GM18517 (cell line): Measurements from ENCODE around the gene XPC.

ENCODE experiments used
- ATAC-seq: cut with Tn5 transposase; IDR thresholded peaks from one replicate; pipeline ENCODE4 v1.9.1; 2021; ENCODE audit warnings: mild to moderate bottlenecking, moderate library complexity; ENCODE audit not compliant: unreplicated experiment

The XPC gene

DNA sequence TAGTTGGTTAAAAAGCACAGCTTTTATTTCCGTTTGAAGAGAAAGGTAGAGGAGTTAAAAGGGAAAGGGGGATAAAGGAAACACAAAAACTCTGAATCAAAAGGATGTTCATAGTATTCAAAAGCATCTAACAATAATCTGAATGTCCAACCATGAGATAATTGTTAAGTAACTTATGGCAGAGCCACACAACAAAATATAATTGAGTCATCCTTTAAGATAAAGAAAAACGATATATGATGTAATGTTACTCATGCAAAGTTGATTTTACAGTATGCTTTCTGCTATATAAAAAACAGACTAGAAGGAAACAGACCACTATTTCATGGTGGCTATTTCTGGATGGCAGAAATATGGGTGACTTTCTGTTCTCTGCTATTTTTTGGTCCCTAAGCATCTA, 3.9 kb downstream of the XPC start:
- ATAC-seq = no peak

DNA sequence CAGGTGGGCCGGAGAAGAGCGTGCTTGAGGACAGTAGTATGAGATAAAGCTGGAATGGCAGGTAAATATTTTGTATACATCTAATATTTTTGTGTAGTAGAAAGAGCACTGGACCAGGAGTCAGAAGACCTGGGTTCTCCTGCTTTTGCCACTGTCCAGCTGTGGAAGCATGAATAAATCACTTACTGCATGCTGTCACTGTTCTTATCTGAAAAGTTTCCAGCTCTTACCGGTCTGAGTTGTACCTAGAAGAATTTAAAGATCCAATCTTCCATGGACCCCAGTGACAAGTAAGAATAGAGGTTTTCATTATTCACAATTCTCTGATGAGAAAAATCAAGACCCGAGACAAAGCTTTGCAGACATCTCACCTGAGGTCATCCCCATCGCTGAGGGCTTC, 5.9 kb downstream of the XPC start:
- ATAC-seq = no peak

DNA sequence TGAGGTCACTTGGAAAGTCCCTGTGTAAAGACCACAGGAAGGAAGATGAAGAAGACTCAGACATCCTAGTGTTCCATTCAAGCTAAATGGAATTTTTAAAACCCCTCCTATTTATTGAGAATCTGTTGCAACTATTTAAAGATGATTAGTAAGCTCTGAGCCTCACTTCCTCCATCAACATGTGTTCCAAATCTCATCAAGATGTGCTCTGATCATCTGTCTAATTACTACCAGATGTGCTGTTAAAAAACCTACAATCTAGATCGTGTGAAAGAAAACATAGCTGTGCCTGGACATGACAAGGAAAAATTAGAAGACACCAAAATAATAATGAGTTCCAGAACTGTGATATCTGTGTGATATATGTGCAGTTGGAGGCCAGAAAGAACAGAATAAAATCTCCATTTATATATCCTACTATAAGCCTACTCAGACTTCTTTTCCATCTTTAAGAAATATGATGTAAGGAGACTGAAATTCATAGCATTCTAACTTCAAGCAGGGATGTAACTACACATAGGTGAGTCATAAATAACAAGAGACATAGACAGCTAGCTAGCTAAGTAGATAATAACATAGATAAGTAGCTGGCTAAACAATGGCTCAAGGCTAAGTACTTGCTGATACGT, 7.8 kb downstream of the XPC start:
- no peak for ATAC-seq

DNA sequence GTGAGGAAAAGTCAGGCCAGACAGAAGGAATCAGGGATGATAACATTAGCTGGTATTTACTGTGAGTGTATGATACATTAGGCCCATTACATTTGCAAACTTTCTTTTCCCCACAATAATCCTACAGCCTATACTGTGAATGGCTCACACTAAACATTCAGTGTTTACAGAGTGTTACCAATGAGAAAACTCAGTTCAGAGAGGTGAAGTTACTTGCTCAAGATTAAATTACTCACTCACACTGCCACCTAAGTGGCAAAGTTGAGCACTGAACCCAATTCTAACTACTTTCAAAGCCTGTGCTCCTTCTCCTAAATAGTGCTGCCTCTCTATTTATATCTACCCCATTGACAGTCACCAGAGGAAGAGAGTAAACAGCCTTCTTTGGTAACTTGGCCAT, 8.5 kb downstream of the XPC start:
- ATAC-seq = no peak

DNA sequence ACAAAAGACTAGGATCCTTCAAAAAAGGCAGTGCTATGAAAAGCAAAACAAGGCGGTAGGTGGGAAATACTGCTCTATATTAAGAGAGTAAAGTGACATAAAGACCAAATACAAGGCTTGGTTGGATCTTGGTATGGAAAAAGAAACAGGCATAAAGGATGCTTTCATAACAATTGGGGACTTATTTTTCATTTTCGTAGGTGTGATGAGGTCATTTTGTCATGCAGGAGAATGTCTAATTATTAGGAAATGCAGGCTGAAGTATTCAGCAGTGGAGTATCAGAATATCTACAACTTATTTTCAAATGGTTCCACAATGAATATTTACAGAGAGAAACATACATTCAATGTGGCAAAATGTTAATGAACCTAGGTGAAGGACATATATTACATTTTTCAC, 9.0 kb downstream of the XPC start:
- ATAC-seq = no peak

DNA sequence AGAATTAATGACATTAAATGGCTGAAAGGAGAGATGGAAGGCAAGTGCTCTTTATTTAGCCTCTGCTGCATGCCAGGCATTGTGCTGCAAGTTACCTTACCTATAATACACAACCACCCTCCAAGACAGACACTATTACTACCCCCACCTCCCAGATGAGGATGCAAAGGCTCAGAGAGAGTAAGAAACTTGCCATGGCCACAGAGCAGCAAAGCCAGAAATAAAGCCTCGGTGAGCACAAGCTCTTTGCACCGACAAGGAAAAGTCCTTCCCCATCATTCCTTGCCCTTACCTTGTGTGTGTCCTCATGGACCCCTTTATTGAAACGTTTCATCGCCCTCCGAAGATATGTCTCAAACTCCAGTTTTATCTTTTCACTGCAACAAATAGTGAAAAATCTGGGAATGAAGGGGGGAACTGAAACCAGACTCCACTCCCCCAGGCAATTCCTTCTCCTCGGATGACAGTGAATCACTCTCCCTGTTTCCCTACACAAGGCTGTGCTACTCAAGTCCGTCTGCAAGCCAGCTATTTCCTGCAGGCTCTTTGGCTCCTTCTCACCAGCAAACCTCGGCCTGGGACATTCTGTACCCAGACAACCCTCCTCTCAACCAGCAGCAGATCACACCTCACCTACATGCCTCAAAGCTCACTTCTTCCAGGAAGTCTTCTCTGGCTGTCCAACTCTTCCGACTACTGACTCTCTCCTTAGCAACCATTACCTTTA, 11.4 kb downstream of the XPC start:
- ATAC-seq = no peak

DNA sequence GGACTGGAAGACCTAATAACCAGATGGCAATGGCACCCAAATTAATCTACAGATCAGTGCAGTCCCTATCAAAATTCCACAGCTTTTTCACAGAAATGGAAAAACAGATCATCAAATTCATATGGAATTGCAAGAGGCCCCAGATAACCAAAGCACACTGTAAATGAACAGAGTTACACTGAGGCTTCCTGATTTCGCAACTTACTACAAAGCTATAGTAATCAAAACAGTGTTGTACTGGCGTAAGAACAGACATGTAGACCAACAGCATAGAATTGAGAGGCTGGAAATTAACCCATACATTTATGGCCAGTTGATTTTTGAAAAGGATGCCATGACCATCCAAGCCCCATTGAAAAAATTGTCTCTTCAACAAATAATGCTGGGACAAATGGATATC, 16.2 kb downstream of the XPC start:
- no peak for ATAC-seq

DNA sequence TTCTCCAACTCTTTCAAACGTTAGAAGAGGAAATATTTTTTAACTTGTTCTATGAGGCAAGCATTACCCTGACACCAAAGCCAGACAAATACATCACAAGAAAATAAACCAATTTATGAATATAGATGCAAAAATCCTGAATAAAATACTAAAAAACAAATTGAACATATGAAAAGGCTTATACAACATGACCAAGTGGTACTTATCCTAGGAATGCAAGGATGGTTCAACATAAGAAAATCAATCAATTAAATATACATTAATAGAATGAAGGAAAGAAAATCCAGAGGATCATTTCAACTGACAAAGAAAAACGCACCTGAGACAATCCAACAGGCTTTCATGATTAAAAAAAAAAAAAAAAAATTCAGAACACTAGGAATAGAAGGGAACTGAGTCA, 17.1 kb downstream of the XPC start:
- ATAC-seq = no peak

DNA sequence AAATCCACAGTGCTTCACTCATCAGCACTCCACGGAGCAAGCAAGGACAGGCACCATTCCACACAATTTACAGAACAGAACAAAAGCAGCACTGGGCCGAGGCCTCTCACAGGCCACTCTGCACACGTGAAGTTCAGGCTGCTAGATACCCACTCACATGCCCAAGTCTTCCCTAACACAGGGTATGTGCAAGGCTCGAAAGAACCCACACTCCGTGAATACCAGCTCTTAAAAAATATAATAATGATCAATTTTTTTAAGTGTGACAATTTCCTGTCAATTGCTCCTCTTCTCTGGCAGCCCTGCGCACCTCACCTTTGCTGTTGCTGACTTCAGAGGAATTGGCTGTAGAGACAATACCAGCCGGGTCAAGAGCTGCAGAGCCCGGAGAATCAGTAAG, 19.0 kb downstream of the XPC start:
- ATAC-seq = no peak

DNA sequence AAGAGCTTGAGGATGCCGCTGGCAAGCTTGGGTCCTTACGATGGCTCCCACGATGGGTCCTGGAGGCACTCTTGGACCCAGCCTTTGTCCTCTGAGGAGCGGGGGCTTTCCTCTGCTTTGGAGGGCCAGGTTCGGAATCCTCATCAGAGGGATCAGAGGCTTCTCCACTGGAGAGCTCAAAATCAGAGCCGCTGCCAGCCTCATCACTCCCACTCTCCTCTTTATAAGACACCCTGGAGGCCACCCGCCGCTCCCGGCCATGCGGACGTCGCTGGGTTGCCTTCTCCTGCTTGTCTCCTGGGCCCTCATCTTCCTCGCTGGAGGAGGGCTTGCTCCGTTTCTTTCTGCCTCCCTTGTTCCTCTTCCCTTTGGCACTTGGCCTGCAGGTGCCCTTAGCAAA, 20.0 kb downstream of the XPC start:
- no peak for ATAC-seq

DNA sequence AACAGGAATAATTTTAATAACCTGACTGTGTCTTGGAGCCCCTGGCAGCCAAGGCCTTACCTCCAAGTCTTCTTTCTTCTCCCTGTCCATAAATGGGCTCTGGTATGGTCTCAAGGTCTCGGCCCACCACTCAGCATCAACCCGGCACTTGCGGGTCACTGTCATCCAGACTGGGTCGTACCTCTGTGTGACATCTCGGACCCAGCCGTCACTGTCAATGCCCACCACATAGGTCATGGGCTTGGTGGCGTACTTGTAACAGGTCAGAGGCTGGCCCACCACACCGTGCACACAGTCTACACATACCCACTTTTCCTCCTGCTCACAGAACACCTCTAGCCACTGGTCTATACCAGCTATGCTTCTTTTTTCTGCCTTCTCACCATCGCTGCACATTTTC, 20.4 kb downstream of the XPC start:
- no peak for ATAC-seq

DNA sequence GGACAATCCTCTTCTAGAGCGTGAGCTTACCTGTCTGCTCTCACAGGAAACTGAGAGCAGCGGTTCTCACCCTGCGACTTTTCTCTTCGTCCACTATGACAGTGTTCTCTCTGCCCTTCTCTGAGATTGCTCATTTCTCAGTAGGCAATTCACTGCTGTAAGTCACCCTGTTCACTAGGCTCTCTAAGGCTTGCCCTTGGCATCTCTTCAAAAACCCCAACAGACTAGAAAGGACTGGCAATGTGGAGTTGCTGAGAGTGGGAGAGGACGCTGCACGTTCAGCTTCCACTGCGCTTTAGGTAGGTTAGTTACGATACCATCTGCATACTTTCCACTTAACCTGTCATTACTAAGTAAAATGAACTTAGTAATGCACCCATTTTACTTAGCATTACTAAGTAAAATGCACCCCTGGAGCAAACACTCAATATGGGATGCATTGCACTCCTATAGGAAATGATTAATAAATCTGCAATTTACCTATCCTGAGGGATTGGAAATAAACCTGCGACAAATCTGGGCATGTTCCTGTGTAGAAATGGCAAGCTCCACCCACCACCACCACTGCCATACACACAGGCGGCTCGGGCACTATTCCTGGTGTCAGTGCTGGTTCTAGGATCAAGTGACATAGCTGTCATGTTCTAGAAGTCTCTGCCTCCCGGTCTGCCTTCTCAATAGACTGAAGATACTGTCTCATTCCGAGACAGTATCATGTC, 21.4 kb downstream of the XPC start:
- ATAC-seq = no peak

DNA sequence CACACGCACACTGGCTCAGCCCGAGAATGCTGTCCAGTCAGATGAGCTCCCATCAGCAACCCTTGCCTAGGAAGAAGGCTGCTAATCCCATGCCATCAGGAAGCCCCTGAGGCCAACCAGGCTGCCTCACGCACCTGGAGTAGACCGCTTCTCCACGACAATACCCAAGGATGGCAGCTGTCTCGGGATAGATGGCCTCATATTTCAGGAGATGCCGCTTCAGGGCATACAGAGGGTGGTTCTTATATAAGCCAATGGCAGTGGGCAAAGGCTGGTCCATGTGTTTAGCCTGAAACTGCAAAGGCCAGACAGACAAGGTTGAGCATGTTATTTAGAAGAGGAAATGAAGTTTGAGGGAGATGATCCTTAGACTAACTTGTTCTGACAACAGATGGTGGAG, 22.2 kb downstream of the XPC start:
- ATAC-seq = no peak

DNA sequence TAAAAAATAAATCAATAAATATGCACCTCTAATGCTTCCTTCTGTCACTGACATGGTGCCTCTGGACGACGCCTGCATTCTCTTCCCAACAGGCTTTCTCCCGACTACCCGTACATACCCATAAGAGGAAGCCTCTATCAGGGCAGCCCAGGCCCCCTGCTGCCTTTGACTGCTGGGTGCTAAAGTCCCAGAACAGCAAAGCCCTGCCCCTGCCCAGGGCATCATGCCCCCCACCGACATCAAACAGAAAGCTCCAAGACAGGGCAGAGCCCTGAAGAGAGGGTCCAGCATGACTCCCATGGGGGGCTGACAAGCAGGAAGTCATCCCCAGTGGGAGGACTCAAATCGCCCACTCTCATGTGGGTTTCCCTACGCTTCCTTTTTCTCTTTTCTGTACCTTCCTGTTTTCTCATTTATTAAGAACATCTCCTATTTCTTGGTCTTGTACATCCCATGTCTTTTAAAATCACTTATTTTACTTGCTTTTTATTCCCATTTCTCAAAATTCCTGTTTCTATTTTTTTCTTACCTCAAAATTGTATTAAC, 23.4 kb downstream of the XPC start:
- ATAC-seq = no peak

DNA sequence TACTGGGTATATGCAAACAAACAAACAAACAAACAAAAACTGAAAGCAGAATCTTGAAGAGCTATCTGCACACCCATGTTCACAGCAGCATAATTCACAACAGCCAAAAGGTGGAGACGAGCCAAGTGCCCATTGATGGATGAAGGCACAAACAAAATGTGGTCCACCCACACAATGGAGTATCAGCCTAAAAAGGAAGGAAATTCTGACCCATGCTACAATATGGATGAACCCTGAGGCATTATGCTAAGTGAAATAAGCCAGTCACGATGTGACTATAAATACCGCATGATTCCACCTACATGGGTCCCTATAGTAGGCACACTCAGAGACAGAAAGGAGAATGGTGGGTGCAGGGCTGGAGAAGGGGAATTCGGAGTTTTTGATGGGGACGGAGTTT, 24.1 kb downstream of the XPC start:
- ATAC-seq = no peak

DNA sequence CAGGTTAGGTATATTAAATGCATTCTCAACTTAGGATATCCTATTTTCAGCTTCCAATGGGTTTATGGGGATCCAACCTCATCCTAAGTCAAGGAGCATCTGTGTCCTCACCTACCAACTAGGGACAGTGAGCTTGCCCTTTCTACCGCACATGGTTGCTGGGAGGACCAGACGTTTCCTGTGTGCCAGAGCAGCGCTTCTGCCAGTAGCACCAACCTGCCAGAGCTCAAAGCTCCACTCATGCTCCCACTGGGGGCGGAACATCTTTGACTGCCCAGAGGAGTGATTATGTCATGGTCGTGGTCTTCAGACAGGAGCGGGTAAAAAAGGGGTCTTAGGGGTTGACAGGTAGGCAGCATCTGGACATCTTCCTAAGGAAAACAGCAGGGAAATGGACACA, 24.7 kb downstream of the XPC start:
- ATAC-seq = no peak

DNA sequence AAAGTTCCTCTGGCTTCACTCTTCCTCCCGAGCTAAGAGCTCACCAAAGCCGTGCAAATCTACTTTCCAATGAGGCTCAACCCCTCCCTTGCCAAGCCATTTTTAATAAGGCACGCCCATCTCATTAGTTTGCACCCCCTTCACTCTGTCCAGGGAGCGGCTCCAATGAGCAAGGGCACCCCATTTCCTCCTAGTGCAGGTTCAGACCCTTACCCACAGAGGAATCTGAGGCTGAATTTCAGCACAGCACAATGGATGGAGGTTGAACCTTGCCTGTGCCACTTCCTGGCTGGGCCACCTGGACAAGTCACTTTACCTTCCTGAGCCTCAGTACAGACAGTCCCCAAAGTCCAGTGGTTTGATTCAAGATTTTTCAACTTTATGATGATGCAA, 25.4 kb downstream of the XPC start:
- ATAC-seq = no peak

DNA sequence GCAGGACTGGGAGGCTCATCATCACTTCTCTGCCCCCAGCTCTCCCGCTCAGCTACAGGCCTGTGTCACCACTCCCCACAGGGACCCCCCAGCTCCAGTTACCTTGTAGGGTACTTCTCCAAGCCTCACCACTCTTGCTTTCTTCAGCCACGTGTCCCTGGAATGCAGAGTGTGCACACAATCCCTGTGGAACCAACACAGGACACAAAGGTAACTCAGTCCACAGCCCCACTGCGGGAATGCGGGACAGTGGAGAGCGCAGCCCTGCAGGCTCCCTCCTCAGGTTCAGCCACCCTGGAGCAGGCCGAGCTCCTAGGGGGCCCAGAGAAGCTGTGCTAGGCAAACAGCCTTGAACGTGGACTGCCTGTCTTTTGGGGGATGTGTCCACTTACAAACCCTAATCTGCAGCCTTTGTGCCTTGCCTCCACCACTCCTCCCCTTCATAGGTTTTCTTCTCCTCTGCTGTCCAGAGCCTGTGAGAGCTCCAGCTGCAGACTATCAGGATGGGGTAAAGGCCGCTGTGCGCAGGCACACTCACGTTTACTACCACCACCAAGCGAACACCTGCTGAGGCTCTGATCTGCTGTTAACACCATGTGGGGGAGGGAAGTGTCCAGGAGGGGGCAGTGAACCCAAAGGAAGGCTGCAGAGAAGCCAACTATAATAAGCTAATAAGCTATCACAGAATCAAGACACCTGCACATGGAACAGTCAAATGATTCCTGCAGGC, 26.0 kb downstream of the XPC start:
- ATAC-seq = no peak

DNA sequence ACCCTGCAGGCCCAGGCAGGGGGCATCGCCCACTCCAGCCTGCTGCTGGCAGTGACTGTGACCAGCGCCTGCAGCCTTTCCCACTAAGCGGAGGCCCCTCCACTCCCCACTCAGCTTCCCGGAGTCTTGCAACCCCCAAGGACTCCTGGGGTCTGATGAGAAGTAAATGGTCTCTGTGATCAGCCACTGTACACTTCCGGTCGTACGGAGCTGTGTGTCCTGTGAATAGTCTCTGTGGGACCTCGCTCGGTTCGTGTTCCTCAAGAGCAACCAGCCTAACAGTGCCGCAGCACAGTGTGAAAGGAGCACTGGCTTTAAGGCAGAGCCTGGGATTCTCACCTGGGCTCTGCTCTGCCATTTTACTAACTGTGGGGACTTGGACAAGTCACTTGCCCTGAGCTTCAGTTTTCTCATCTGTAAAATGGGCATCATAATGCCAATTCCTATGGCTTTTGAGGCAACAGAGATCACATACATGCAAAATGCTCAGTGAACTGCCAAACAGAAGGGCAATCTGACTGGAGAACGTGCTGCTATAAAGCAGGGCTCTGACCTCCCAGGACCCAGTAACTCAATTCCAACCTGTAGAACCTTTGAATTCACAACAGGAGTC, 26.8 kb downstream of the XPC start:
- no peak for ATAC-seq

DNA sequence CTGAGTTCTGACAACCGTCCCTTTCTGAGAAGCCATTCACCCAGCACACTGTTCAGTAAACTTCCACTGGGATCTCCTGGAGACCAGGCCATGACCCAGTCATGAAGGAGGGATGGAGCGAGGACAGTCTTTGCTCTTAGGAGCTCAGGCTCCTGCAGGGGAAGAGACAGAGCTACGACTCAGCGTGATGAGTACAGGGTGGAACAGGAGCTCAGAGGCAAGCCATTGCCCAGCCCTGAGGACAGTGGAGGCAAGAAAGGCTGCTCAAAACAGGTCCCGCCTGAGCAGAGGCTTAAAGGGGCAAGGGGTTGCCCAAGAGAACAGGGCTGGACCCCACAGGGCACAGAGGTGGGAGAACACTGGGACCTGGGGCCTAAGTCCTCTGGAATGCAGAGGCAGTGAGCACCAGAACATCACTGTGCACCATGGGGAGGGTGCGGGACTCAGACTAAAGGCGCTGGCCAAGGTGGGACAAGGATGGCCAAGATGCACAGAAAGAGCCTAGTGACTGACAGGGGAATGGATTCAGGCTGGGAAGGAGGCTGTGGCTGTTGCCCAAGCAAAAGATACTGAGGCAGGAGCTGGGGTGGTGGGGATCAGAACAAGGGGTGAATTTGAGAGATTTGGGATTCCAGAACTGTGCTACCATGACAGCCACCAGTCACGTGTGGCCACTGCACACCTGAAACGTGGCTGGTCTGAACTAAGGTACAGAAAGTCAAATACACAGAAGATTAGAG, 27.7 kb downstream of the XPC start:
- ATAC-seq = no peak
